Stimulated activated naive CD4-positive, alpha-beta T cell treated with Interleukin-2 at 50 U/mL for 16 hours (primary cell): ENCODE measurements around the gene ANKRD24.
"Not testable (repeated sequence)": the region's sequence is repeated elsewhere in the genome, so short reads cannot be mapped to it uniquely, and the experiment has no call there.

ENCODE experiments used
- DNase-seq: peaks from one replicate; lab custom pipeline; 2025; lab: John Stamatoyannopoulos, UW

ANKRD24 gene

GRCh38 chr19:4173479-4174212 lies 8.8 kb upstream of the ANKRD24 start:
- no peak for DNase-seq

GRCh38 chr19:4174213-4174894 lies 8.1 kb upstream of the ANKRD24 start:
- DNase-seq, result no peak

DNA sequence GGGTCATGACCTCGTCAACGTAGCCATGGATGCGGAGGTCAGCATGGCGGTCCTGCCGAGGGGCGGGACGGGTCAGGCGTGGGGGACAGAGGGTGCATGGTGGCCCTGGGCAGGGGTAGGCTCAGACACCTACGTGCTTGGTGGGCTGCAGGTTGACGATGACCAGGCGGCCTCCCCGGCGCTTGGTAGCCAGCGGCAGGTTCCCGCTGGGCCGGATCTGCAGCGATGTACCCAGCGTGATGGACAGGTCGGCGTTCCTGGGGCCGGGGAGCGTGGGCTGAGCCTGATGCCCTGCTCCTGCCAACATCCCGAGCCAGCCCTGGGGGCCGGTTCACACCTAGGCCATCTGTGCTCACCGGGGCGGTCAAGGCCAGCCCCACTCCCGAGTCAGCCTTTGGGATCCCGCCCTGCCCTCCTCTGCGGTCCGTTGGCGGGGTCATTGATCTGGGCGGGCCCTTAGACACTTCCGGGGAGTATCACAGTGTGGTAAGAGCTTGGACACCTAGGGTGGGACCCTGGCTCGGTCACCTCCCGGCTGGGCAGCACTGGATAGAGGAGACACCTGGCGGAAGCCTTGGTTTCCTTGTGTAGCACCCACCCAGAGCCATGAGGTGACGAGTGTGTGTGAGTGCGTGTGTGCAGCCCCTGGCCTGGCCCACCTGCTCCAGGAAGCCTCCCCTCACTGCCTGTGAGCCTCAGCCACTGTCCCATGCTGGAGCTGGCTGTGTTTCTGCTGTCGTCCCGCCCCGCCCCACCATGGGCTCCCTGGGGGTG lies 7.4 kb upstream of the ANKRD24 start:
- DNase-seq, result no peak

DNA sequence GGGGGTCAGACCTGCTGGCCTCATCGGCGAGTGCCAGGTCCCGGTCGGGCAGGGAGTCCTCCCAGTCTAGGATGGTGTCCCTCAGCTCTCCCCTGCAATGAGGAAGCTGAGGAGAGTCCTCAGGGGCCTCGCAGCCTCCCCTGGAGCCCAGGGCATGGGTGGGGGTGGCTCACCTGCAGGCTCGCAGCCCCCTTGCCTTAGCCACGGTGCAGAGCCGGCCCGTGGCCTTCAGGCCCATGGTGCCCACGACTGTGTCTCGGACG lies 6.9 kb upstream of the ANKRD24 start:
- DNase-seq, result no peak

- DNase-seq, result no peak
These were observed 5.3 kb upstream of the ANKRD24 start for GRCh38 chr19:4177146-4177545.

- no peak for DNase-seq
These were observed 3.5 kb upstream of the ANKRD24 start for GRCh38 chr19:4178990-4179389.

DNA sequence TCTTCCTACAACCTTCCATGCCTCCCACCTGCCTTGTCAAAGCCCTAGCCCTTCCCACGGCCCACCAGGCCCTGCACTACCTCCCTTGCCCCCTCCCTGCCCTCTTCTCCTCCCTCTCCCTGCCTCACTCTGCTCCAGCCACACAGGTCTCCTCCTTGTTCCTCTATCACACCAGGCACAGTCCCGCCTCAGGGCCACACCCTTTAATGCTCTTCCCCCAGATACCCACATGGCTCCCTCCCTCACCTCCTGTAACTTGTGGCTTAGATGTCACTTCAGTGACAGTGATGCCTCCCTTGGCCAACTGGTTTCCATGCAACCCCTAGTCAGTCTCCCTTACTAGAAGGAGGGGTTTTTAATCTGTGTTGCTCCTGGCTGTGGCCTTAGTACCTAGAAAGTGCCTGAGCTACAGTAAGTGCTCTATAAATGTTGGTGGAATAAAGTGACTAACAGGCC lies 1.4 kb upstream of the ANKRD24 start:
- DNase-seq, result no peak

DNA sequence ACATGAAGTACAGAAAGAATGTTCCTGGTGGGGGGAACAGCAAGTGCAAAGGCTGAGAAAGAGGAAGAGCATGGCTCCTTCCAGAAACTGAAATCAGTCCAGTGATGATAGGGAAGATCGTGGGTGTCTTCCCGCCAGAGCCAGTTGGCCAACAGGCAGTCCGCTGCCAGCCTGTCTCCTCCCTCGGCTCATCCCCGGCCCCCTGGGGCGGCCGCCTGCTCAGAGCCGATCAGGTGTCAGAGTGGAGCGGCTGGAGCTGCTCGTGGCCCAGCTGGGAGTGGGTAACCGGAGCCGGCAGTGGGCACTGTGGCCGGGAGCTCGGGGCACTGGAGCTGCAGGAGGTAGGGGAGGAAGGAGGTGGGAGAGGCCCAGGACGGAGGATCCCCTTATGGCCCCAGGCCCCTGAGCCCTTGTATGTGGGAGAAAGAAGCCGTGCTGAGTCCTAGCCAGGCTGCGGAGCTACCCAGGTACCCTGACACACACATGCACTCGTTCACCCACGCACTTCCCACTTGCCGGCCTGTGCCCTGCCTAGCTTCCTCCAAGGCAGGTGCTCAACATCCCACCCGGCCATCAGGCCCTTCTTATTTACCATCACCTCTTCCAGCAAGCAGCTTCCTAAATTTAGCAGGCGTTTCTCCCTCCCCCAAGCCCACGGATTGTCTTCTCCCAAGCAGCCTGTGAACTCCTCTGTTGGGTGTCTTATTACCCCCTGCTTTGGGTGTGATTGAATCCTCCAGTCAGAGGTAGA lies 1.7 kb downstream of the ANKRD24 start:
- no peak for DNase-seq

- DNase-seq, result no peak
These were observed 2.3 kb downstream of the ANKRD24 start for GRCh38 chr19:4184718-4185352.

DNA sequence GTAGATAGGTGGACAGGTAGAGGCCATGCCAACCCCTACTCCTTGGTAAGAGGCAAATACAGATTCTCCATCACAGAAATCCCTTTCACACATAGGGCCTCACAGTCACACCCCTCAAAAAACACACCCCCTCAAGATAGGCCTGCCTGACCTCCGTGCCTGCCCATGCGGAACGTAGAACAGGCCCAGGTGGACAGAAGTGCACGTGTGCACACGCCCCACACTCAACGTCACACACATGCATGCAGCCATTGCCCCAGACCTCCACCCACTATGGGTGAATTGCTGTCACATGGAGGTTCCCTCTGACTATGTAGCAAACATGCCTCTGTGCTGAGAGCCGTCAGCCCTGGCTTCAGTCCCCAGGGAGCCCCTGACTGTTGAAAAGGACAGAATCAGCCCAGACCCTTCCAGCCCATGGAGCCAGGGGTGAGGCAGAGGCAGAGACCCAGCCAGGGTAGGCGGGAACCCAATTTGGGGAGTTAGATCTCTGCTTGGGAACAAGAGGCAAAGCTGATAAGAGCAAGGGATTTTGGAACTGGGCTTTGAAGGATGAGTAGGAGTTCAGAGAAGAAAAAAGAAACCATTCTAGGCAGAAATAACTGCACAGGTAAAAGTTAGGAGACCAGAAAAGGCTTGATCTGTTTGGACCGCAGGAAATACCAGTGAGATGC lies 3.1 kb downstream of the ANKRD24 start:
- no peak for DNase-seq

DNA sequence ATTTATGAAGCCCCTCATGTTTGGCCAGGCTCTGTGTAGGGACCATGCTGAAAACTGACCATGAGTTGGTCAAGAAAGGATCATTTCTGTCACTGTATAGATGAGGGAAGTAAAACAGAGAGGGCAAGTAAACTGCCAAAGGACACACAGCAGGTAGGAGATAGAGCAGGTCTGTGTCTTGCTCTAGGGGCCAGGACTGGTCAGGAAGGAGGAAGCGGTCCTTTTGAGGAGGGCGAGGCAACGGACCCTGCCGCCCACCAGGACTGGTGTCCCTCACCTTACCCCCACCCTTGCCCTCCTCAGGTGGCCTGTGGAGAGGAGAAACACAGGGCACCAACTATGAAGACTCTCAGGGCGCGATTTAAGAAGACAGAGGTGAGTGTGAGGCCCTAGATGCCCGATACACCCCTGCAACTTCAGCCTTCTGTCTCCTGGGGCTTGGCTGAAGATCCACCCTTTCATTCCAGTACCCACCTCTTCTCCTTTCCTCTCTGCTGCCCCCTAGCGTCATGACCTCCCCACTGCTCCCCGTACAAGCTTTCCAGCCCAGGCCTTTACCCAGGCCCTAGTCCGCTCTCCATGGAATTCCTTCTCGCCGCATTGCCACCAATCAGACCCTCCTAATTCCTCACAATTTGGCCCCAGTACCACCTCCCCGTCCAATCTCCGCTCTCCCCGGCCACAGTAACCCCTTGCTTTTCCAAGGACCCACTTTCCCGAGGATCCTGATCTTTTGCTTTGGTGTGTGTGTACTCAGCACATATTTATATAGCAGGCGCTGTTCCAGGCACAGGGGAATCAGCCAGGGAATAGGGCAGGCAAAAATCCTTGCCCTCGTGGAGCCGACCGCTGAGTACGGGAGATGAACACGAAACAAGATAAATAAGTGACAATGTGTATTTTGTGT lies 3.9 kb downstream of the ANKRD24 start:
- peak; percentile 71 for DNase-seq

DNA sequence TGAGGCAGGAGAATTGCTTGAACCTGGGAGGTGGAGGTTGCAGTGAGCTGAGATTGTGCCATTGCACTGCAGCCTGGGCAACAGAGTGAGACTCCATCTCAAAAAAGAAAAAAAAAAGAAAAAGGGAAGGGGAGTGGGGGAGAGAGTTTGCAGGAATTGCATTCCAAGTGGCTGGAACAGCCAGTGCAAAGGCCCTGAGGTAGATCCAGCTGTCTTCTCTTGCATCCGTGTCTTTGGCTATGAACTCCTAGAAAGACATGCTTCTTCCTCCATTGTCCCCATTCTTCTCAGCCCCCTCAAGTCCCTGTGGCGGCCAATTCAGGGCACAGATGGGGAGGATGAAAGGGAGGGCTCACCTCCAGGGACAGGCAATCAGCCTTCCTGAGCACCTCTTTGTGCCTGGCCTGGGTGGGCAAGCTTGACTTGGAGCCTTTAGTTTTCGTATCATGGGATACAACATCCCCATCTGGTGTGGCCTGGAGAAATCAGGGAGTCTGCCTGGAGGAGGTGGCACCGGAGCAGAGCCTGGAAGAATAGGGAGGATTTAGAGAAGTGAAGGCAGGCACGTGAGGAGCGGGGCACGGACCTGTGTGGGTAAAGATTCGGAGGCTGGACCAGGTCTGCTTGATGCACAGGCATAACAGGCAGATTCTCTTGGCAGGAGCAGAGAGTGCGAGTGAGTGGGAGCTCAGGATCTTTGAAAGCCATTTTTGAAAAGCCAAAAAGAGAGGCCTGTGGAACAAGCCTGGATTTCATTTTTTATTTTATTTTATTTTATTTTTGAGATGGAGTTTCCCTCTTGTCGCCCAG lies 5.0 kb downstream of the ANKRD24 start:
- DNase-seq, result no peak

DNA sequence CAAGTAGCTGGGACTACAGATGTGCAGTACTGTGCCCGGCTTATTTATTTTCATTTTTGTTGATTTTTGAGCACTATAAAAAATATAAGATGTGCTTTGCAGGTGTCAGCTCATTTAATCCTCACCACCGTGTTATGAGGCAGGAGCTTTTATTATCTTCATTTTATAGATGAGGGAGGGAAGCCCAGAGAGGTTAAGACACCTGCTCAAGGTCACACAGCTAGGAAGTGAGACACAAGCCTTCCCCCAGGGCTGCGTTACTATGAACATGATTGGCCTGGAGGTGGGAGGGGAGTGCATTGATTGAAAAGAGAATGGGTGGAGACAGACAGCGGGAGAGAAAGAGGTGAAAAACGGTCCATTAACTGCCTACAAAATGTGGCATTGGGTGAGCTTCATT lies 7.2 kb downstream of the ANKRD24 start:
- DNase-seq, result no peak

- DNase-seq, result not testable (repeated sequence)
These were observed 10.0 kb downstream of the ANKRD24 start for GRCh38 chr19:4192537-4192936.

GRCh38 chr19:4194353-4194752 lies 11.9 kb downstream of the ANKRD24 start:
- DNase-seq, result no peak

GRCh38 chr19:4196009-4196408 lies 13.5 kb downstream of the ANKRD24 start:
- DNase-seq, result no peak

GRCh38 chr19:4196587-4197148 lies 14.2 kb downstream of the ANKRD24 start:
- no peak for DNase-seq

DNA sequence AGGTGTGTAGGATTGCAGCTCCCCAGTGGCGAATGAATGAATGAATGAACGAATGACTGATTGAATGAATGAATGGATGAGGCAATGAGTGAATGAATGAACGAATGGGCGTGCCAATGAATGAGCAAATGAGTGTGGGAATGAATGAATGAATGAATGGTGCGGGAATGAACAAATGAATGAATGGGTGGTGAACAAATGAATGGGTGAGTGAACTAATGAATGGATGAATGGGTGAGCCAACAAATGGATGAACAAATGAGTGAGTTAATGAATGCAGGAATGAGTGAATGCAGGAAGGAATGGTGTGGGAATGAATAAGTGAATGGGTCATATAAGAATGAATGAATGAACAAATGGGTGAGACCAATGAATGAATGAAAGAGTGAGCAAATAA lies 14.7 kb downstream of the ANKRD24 start:
- no peak for DNase-seq
